Caki2 (cell line): ENCODE measurements around the gene NDUFV3. TPM values are rescaled to one million over a fixed set of nuclear protein-coding genes. Genes with fewer than 3 reads are reported as not detected.
"Not testable (repeated sequence)": the region's sequence is repeated elsewhere in the genome, so short reads cannot be mapped to it uniquely, and the experiment has no call there.

Experiments
- DNase-seq: peaks from one replicate; pipeline ENCODE4 v3.0.0-alpha.2; 2015; ENCODE audit warnings: low read depth
- in situ Hi-C: cut with HindIII; loops from 2 replicates; pipeline ENCODE4 v1.10.0; 2016; ENCODE audit warnings: low sequenced_read_pairs, low pct_unique_long_range_greater_than_20kb, mixed read lengths
- total RNA-seq: library from RNA; depleted of rRNA; stranded (reverse); fragments of >200 nt; shearing (Covaris generic); gene quantifications from 2 replicates; pipeline ENCODE4 v1.2.3, GENCODE V29; 2014; ENCODE audit warnings: low replicate concordance; rRNA removed

NDUFV3 gene
- total RNA-seq, result 36.1 and 40.7 TPM in 2 replicates

- in situ Hi-C loops, result no loop called here
- DNase-seq, result peak; percentile 98
Measured at GRCh38 chr21:42892931-42893755, at the start of gene NDUFV3. NDUFV3 (plus strand) TSS chr21:42893309; CDS start chr21:42893334, 25 bp downstream.

GRCh38 chr21:42844411-42845113 is 48.5 kb upstream of the NDUFV3 start:
- no peak for DNase-seq
- in situ Hi-C loops, result no loop called here

DNA sequence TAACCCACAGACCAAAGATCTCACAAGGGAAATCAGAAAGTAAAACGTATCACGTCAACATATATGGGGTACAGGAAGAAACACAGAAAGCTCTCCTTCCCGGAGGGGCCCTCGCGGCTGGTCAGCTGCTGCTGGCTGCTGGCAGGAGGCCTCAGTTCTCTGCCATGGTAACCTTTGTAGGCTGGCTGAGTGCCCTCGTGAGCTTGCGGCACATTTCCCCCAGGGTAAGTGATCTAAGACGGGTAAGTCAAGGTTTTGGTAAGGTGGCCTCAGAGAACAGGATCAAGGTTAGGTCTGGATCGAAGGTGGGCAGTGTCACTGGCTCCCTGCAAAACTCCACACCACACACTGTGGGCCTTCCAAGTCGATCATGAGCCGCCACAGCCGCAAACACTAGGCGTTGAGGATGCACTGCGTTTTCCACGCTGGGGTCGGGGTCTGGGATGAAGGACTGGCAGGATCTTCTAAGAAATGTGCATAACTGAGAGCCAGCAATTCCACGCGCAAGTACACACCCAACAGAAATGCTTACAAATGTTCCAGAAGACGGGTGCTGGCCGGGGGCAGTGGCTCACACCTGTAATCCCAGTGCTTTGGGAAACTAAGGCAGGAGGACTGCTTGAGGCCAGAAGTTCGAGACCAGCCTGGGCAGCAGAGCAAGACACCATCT is 47.7 kb upstream of the NDUFV3 start:
- in situ Hi-C loops, result no loop called here
- DNase-seq, result no peak

DNA sequence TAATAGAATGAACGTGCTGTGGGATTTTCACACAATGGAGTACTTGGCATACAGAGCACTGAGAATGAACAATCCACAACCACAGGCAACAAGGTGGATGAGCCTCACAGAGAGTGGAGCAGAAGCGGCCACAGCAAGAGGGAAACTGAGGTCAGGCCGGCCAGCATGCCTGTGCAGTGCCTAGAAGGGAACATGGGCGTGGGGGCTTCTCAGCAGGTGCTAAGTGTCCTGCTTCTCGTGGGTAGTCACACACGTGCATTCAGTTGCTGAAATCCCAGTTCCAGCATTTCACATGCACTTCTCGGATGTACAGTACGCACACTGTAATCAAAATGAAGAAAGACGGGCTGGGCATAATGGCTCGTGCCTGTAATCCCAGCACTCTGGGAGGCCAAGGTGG is 46.9 kb upstream of the NDUFV3 start:
- DNase-seq, result no peak
- in situ Hi-C loops, result no loop called here

- DNase-seq, result no peak
Measured at GRCh38 chr21:42847051-42847707, 45.9 kb upstream of the NDUFV3 start.

DNA sequence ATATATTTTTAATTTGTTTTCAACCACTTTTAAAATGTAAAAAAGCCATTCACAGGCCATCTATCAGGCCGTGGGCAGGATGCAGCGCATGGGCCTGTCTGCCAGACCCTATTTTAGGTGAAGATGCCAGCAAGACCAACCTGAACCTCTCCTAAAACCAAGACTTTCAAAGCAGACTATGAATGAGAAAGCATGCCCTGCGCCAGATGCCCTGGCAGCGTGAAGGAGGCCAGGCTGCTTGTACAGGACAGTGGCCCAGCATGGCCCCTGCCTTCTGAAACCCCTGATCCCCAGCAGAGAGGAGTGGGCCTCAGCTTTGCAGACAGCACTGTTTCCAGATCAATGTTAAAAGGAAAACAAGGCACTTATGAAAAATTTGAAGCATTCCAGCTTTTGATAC is 45.4 kb upstream of the NDUFV3 start:
- in situ Hi-C loops, result no loop called here
- no peak for DNase-seq

More at GRCh38 chr21:42847051-42847707, 45.9 kb upstream of the NDUFV3 start:
- in situ Hi-C loops, result no loop called here

DNA sequence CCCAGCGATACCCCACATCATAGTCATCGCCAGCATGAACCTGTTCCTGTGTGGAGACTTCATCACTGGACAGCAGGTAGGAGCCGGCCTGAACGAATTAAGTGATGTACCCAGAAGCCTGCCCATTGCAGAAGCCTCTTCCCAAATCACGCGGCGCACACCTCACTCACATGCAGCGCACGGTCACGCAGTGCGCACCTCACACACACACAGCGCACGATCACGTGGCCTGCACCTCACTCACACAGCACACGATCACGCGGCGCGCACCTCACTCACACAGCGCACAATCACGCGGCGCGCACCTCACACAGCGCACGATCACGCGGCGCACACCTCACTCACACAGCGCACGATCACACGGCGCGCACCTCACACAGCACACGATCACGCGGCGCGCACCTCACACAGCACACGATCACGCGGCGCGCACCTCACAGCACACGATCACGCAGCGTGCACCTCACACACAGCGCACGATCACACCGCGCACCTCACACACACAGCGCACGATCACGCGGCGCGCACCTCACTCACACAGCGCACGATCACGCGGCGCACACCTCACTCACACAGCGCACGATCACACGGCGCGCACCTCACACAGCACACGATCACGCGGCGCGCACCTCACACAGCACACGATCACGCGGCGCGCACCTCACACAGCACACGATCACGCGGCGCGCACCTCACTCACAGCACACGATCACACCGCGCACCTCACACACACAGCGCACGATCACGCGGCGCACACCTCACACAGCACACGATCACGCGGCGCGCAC is 44.8 kb upstream of the NDUFV3 start:
- DNase-seq, in situ Hi-C loops: not testable (repeated sequence)

DNA sequence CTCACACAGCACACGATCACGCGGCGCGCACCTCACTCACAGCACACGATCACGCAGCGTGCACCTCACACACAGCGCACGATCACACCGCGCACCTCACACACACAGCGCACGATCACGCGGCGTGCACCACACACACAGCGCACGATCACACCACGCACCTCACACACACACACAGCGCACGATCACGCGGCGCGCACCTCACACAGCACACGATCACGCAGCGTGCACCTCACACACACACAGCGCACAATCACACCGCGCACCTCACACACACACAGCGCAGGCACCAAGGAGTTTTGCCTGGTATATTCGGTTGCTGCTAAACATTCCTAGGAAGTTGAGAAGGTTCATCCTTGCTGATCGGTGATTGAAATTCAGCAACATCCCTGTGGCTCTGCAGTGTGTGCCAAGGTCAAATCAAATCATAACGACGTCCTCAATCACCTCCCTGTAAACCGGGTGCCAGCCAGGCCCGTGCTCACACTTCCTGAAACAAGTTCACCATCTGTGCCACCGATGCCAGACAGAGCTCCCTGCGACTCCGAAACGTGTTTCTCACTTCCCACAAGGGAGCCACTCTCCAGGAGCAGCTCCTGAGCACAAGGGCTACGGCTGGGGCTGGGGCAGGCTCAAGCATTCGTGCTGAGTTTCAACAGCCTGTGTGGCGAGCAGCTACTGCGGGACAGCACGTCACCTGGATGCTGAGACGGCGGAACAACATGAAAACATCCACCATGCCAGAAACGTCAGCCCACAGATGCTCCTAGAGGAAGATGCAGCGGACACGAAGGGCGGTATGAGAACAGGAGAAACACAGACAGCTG is 44.0 kb upstream of the NDUFV3 start:
- in situ Hi-C loops, result no loop called here
- no peak for DNase-seq

DNA sequence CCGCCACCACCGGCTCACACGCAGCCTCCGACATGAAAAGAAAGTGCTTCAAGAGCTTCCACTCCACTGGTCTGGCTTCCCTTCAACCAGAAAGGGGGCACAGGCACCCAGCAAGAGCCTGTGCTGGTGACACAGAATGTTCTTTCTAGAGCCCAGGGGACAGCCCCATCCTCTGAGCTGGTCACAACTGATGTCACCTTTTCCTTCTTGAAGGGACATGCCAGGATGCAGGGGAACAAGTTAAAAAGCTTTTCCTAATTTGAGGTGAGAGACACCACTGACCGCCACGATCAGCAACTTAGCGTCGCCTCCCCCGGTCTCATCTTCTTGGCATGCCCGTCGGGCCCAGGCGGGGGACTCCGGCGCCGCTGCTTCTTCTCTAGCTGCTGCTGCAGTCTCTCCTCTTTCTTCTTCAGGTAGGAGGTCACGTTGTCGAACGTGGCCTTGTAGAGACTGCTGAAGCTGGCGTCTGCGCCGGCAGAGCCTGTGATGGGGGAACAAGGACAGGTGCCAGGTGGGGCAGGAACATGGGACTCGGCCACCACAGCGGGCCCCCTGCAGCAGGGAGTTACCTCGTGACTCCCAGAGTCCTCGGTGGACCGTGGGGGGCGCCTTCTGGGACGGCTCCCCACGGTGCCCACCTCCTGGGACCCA is 43.2 kb upstream of the NDUFV3 start:
- DNase-seq, result no peak
- in situ Hi-C loops, result no loop called here

DNA sequence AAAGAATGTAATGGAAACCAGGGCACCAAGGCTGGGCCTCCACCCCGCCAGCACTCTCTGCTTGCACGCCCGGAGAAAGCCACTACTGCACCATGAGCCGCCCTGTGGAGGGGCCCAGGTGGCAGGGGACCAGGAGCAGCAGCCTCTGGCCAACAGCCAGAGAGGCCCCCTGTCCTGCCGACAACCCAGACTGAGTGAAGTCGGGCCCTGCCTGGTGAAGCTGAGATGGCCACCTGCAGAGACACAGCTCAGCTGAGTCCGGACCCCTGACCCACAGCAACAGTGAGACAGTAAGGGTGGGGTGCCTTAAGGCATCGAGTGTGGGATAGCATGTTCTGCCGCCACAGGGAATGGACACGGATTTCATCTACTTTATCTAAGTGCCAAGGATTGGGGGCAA is 42.6 kb upstream of the NDUFV3 start:
- in situ Hi-C loops, result no loop called here
- no peak for DNase-seq

- no peak for DNase-seq
- in situ Hi-C loops, result no loop called here
Measured at GRCh38 chr21:42850866-42851391, 42.2 kb upstream of the NDUFV3 start.

GRCh38 chr21:42851812-42852665 is 41.1 kb upstream of the NDUFV3 start:
- in situ Hi-C loops, result no loop called here

DNA sequence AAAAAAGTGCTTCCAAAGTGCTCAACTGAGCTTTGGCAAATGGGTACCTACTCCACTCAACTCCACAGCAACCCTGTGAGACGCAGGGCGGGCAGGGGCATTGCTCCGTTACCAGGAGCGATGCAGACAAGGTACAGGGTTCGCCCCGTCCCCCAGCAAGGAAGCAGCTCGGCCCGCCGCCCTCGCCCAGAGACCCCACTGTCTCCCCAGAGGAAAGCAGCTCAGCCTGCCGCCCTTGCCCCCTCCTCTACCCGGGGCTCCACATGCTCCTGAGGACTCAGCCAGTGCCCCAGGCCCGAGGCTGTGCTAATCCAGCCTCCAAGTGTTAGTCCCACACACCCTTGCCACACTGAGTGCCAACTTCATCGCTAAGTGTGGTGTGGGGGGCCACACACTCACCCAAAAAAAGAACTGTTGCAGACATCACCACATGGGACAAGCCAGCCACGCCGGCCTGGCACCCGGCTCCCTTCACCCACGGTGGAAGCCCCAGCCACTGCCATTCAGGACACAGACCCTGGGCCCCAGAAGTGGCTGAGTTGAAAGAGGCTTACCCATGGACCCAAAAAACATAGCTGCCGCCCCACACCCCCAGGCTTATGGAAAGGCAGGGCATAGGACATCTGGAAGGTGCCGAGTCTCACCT is 40.1 kb upstream of the NDUFV3 start:
- in situ Hi-C loops, result no loop called here
- DNase-seq, result no peak

More at GRCh38 chr21:42851812-42852665, 41.1 kb upstream of the NDUFV3 start:
- DNase-seq, result no peak

DNA sequence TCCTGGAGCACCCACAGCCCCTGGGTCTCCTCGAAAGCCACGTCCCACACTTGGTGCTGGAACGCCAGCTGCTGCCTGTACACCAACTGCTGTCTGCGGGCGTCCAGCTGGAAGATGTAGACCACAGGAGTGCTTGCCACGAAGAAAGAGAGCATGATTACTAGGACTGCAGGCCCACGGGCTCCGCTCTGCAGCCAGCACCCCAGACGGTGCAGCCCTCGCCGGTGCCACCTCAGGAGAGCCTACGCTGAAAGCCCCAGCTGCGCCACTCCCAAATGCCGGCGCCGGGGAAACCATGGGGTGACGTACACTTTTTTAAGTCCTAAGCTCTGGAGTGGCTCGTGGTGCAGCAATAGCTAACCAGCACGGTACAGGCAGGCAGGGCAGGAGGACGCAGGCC is 39.5 kb upstream of the NDUFV3 start:
- in situ Hi-C loops, result no loop called here
- DNase-seq, result no peak
